ENCODE results near the gene TTC31.

TTC31 gene

GRCh38 chr2:74526649-74527230 is 43.9 kb downstream of the TTC31 start:
- H3K4me3 Mint-ChIP-seq: no peak overlapping the region

DNA sequence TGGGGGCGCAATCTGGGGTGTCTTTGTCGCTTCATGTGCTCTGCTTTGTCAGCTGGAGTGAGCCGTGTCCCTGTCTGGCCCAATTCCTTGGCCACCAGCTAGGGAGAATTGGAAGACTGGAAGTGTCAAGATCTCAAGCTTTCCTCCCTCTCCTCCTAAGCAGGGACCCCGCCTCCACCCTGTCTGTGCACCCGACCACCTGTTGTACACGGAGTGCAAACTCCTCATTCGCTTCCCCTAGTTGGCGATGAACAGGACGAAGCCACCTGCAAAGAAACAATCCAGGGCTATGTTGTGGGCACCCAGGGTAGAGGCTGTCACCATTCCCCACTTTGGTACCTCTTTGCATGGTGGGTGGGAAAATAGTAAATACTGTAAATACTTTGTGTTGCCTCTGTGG is 44.9 kb downstream of the TTC31 start:
- CTCF ChIA-PET: interaction anchor here (1.0 to 1.9 kb wide), 2 partner anchors 59 to 71 kb away, joined by 3 to 7 read pairs; no protein-coding TSS in a partner anchor
- H3K9me3 Mint-ChIP-seq: no peaks in the 10 kb centered on the region
- peaks cover 56% of the 10 kb centered on the region for H3K4me1 Mint-ChIP-seq
- H3K4me3 Mint-ChIP-seq: peak overlapping the region; percentile 96
- no peak overlapping the region for H3K27ac Mint-ChIP-seq
- peaks cover 11% of the 10 kb centered on the region for H3K27me3 Mint-ChIP-seq
- H3K36me3 Mint-ChIP-seq: peaks cover 51% of the 10 kb centered on the region
- no peak for DNase-seq

More at GRCh38 chr2:74526649-74527230, 43.9 kb downstream of the TTC31 start:
- Mint-ChIP-seq H3K4me1 (peaks cover 50% of the 10 kb centered on the region), H3K27ac (no peak overlapping the region), H3K9me3 (no peaks in the 10 kb centered on the region), H3K27me3 (peaks cover 21% of the 10 kb centered on the region), H3K36me3 (peaks cover 42% of the 10 kb centered on the region)
- CTCF ChIA-PET: interaction anchor here (1.0 kb wide), 1 partner anchor 70 kb away, joined by 3 read pairs; no protein-coding TSS in a partner anchor
- DNase-seq: no peak

DNA sequence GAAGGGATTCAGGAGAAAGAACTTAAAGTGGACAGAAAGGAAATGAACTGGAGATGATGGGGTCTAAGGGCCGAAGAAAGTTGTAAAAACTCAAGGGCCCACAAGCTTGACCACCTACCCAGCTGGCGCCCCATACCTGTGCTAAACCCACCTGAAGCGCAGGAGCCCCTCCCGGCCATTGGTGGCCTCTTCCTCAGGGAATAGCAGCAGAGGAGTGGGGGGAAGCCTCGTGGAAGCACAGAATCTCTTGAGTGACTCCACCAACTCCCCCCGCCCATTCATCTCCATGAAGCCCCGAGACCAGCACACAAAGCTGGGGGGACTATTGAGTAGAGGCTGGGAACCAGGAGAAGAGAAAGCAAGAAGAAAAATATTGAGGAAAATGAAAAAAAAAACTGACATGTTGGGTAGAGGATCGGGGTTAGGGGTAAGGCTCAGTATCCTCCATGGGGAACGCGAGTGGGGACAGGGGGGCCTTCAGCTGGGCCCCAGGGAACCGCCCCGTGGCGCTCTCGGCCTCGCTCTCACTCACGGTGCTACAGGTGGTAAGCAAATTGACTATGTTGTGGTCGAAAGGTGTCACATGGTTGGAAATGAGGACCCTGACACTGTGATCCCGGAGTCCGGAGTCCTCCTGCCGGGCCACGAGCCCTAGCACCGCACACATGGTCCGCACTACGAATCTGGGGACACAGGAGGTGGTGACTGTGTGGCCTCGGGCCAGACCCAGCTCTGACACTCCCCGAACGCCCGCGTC is 45.9 kb downstream of the TTC31 start:
- peaks cover 51% of the 10 kb centered on the region for H3K4me1 Mint-ChIP-seq
- H3K9me3 Mint-ChIP-seq: no peaks in the 10 kb centered on the region
- peak overlapping the region; percentile 94 for H3K27ac Mint-ChIP-seq
- H3K36me3 Mint-ChIP-seq: peaks cover 53% of the 10 kb centered on the region
- no peak for DNase-seq
- peaks cover 4% of the 10 kb centered on the region for H3K27me3 Mint-ChIP-seq
- H3K4me3 Mint-ChIP-seq: peak overlapping the region; percentile 96
- CTCF ChIA-PET: interaction anchor here (1.0 to 5.8 kb wide), 5 partner anchors 18 to 60 kb away, joined by 3 to 86 read pairs (median 7); partner anchors contain the start of genes CCDC142 and TTC31

GRCh38 chr2:74529357-74530238 is 46.7 kb downstream of the TTC31 start, which contains the start of the genes AUP1 and HTRA2:
Gene AUP1, minus strand, starts transcription at chr2:74529706. Its CDS starts 77 bp downstream, at chr2:74529629.
Gene HTRA2, plus strand, starts transcription at chr2:74529933. Its CDS starts 74 bp downstream, at chr2:74530007.
- CTCF ChIA-PET: interaction anchor here (1.0 to 5.8 kb wide), 6 partner anchors 17 to 59 kb away, joined by 3 to 86 read pairs (median 6); partner anchors contain the start of genes CCDC142 and TTC31
- H3K4me3 Mint-ChIP-seq: peak within 1 kb of the TSS; percentile 96
- peak within 1 kb of the TSS; percentile 94 for H3K27ac Mint-ChIP-seq
- peak; percentile 94 for DNase-seq
- H3K36me3 Mint-ChIP-seq: peaks cover 55% of the 10 kb centered on the region
- H3K9me3 Mint-ChIP-seq: no peaks in the 10 kb centered on the region
- H3K4me1 Mint-ChIP-seq: peaks cover 51% of the 10 kb centered on the region
- H3K27me3 Mint-ChIP-seq: no peaks in the 10 kb centered on the region

DNA sequence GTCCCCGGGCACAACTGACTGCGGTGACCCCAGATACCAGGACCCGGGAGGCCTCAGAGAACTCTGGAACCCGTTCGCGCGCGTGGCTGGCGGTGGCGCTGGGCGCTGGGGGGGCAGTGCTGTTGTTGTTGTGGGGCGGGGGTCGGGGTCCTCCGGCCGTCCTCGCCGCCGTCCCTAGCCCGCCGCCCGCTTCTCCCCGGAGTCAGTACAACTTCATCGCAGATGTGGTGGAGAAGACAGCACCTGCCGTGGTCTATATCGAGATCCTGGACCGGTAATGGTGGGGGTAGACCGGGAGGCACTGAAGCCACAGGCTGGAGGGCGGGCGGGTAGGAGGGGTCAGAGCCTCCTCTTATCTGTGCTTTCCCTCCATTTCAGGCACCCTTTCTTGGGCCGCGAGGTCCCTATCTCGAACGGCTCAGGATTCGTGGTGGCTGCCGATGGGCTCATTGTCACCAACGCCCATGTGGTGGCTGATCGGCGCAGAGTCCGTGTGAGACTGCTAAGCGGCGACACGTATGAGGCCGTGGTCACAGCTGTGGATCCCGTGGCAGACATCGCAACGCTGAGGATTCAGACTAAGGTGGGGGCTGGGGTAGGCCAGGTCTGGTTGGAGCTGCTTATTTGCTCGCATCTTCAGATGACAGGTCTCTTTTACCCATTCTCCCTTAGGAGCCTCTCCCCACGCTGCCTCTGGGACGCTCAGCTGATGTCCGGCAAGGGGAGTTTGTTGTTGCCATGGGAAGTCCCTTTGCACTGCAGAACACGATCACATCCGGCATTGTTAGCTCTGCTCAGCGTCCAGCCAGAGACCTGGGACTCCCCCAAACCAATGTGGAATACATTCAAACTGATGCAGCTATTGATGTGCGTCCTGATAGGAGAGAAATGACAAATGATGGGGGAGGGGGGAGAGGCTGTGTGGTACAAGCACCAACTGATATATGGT is 47.6 kb downstream of the TTC31 start:
- Mint-ChIP-seq H3K27me3 (no peaks in the 10 kb centered on the region), H3K27ac (peak overlapping the region; percentile 94), H3K4me3 (peak overlapping the region; percentile 96), H3K4me1 (peaks cover 51% of the 10 kb centered on the region), H3K36me3 (peaks cover 52% of the 10 kb centered on the region), H3K9me3 (no peaks in the 10 kb centered on the region)
- CTCF ChIA-PET: interaction anchor here (0.8 to 5.8 kb wide), 13 partner anchors 9 to 281 kb away, joined by 3 to 104 read pairs (median 4); partner anchors contain the start of genes CCDC142 and TTC31
- DNase-seq: peak; percentile 66

GRCh38 chr2:74531666-74532065 is 48.8 kb downstream of the TTC31 start:
- peaks cover 6% of the 10 kb centered on the region for H3K27me3 Mint-ChIP-seq
- H3K36me3 Mint-ChIP-seq: peaks cover 42% of the 10 kb centered on the region
- peaks cover 44% of the 10 kb centered on the region for H3K4me1 Mint-ChIP-seq
- no peaks in the 10 kb centered on the region for H3K9me3 Mint-ChIP-seq
- H3K27ac Mint-ChIP-seq: peak overlapping the region; percentile 8
- CTCF ChIA-PET: interaction anchor here (0.5 to 5.8 kb wide), 36 partner anchors 9 to 712 kb away, joined by 3 to 104 read pairs (median 4); partner anchors contain the start of genes C2orf81, CCDC142, MRPL53 and TTC31
- peak overlapping the region; percentile 96 for H3K4me3 Mint-ChIP-seq
- DNase-seq: no peak

DNA sequence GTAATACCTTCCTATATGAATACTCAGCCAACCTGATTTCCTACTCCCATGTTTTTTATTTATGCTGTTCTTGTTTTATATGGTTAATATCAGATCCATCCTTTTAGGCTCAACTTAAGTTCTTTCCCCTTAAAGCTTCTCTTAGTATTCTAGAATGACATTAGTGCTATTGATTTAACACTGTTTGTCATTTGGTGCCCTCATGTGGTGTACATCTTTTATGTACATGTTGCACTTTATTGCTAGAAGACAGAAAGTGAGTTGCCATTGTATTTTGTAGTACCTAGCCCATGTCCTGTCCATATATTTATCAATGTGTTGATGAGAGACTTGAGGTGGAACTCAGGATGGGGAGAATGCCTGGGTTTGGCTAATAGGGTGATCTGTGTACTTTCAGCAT is 49.3 kb downstream of the TTC31 start:
- DNase-seq: no peak
- peak overlapping the region; percentile 42 for H3K4me3 Mint-ChIP-seq
- no peaks in the 10 kb centered on the region for H3K9me3 Mint-ChIP-seq
- CTCF ChIA-PET: interaction anchor here (0.5 to 5.8 kb wide), 34 partner anchors 8 to 713 kb away, joined by 3 to 104 read pairs (median 4); partner anchors contain the start of genes C2orf81, CCDC142, MRPL53 and TTC31
- H3K4me1 Mint-ChIP-seq: peaks cover 39% of the 10 kb centered on the region
- H3K27ac Mint-ChIP-seq: peak overlapping the region; percentile 8
- peaks cover 37% of the 10 kb centered on the region for H3K36me3 Mint-ChIP-seq
- peaks cover 11% of the 10 kb centered on the region for H3K27me3 Mint-ChIP-seq

DNA sequence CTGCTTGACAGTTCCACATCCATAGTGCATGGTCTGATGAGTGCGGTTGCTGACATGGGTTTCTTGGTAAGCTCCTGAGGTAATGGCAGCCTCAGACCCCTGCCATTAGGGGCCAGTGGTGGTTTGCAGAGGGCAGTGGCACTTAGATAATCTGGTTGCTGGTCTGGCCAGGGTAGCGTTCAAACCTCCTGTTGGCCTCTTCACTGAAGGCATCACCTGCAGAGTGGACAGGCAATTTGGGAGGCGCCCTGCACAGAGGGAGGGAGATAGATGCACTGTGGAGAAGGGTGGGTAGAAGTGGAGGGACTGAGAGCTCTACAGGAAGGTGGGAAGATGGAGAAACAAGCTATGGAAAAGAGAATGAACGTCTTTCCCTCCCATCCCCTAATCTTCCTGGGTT is 50.6 kb downstream of the TTC31 start:
- CTCF ChIA-PET: interaction anchor here (1.2 to 5.8 kb wide), 7 partner anchors 10 to 53 kb away, joined by 3 to 104 read pairs (median 9); partner anchors contain the start of genes CCDC142 and TTC31
- H3K4me3 Mint-ChIP-seq: no peak overlapping the region
- DNase-seq: no peak
- peaks cover 23% of the 10 kb centered on the region for H3K27me3 Mint-ChIP-seq
- H3K9me3 Mint-ChIP-seq: no peaks in the 10 kb centered on the region
- H3K27ac Mint-ChIP-seq: no peak overlapping the region
- peaks cover 24% of the 10 kb centered on the region for H3K36me3 Mint-ChIP-seq
- H3K4me1 Mint-ChIP-seq: peaks cover 27% of the 10 kb centered on the region

DNA sequence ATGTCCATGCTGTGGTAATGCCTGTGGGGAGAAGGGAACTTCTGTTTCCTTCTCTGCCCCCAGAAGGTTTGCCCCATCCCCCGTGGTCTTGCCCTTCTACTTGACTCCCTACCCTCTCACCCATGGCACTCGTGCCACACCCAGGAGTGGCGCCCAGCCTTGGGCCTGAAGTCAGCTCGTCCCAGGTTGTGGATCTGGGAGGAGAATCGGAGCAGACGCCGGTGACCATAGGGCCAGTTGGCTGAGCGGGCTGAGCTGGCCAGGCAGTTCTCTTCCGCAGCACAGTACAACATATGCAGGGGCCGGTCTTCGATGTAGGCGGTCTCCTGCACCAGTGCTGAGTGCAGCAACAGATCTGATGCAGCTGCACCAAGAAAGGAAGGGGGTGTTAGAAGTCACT is 51.5 kb downstream of the TTC31 start:
- H3K27ac Mint-ChIP-seq: no peak overlapping the region
- H3K4me1 Mint-ChIP-seq: peaks cover 28% of the 10 kb centered on the region
- peaks cover 32% of the 10 kb centered on the region for H3K27me3 Mint-ChIP-seq
- H3K4me3 Mint-ChIP-seq: no peak overlapping the region
- CTCF ChIA-PET: interaction anchor here (1.0 to 4.8 kb wide), 2 partner anchors 52 to 199 kb away, joined by 3 to 104 read pairs; no protein-coding TSS in a partner anchor
- H3K9me3 Mint-ChIP-seq: no peaks in the 10 kb centered on the region
- no peak for DNase-seq
- H3K36me3 Mint-ChIP-seq: peaks cover 19% of the 10 kb centered on the region

DNA sequence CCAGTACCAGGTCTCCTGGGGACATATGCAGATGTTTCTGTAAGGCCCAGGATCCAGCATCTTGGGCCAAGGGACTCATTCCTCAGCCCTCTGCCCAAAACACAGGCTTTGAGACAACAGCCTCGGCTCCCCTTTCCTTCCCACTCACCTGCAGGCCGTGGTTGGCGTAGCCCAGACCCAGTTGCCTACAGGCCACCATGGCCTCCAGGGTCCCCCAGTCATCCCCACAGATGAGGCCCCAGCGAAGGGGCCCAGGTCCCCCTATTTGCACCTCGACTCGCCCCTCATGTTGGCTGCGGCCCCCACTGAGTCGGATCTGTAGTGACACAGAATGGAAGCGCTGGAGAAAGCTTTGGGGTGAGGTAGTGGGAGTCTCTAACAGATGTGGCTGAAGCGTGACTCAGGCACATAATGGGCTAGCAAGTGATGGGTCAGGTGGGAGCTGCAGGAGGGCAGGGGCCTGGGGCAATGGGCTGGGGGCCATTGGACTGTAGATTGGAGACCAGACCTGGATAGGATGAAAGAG is 52.6 kb downstream of the TTC31 start:
- no peak for DNase-seq
- no peaks in the 10 kb centered on the region for H3K9me3 Mint-ChIP-seq
- H3K4me3 Mint-ChIP-seq: no peak overlapping the region
- peaks cover 18% of the 10 kb centered on the region for H3K36me3 Mint-ChIP-seq
- no peak overlapping the region for H3K27ac Mint-ChIP-seq
- H3K27me3 Mint-ChIP-seq: peaks cover 43% of the 10 kb centered on the region
- CTCF ChIA-PET: no interaction called here
- H3K4me1 Mint-ChIP-seq: peaks cover 29% of the 10 kb centered on the region

DNA sequence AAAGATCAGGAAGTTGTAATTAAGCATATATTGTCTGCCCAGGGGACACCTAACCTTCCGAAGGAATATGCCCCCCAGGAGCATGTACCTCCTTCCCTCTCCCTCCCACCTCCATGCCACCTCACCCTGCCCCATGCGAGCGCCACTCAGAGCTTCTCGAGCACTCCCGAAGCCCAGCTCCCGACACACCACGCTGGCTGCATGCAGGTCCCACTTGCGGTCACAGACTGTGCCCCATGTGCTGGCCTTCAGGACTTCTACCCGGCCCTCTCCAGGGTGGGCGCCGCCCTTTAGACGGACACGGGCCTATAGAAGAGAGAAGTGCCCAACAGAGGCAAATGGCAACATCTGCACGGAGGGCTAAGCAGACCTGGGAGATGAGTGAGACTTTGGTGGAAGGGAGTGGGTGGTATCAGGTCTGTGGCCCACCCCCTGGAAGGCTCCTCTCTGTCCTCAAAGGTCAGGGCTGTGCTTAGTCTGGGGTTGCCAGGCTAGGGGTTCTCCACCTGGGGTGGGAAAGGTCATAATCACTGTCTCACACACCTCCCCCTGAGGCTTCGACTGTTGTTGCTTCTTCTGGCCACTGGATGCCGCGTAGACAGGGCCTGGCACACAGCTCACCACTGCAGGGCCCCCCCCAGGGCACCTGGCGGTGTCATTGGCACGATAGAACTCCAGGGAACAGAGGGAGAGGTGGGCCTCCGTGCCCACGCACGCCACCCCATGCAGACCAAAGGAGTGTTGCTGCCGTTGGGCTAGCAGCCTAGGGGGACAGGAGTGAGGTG is 53.5 kb downstream of the TTC31 start:
- no peak for DNase-seq
- Mint-ChIP-seq H3K4me3 (no peak overlapping the region), H3K36me3 (peaks cover 14% of the 10 kb centered on the region), H3K27ac (no peak overlapping the region), H3K9me3 (no peaks in the 10 kb centered on the region), H3K4me1 (peaks cover 21% of the 10 kb centered on the region), H3K27me3 (peaks cover 46% of the 10 kb centered on the region)
- CTCF ChIA-PET: no interaction called here

DNA sequence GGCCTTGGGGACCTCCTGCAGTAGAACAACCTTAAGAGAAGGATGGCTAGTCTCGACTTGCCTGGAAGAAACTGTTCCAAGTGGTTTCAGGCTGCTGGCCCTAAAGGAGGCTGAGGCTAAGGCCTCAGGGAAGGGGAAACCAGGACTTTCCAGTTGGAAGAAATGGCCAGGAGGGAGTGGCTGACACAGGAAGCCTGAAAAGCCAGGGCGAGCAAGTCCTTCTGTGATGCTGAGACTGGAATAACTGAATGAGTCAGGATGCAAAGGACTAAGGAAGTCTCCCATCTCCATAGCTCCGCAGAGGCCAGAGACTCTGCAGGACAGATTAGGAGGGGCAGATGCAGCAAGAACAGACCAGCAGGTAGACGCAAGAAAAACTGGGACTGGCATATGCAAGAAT is 54.3 kb downstream of the TTC31 start:
- Mint-ChIP-seq H3K27me3 (peaks cover 49% of the 10 kb centered on the region), H3K27ac (no peak overlapping the region), H3K4me1 (peaks cover 13% of the 10 kb centered on the region), H3K9me3 (no peaks in the 10 kb centered on the region), H3K4me3 (no peak overlapping the region), H3K36me3 (peaks cover 11% of the 10 kb centered on the region)
- no peak for DNase-seq
- CTCF ChIA-PET: no interaction called here
